ENCODE measurements around the gene COLEC11. TPM values are rescaled to one million over a fixed set of nuclear protein-coding genes. Genes with fewer than 3 reads are reported as not detected.
A peak's percentile ranks its signal among the peaks of the same experiment; 100 is the strongest.

Gene COLEC11
- total and polyA plus RNA-seq, 2 of the 13 experiments (the other 11 are each of a cell fraction or from before 2014, with no cell fraction given): 1.5 to 3.0 TPM

DNA sequence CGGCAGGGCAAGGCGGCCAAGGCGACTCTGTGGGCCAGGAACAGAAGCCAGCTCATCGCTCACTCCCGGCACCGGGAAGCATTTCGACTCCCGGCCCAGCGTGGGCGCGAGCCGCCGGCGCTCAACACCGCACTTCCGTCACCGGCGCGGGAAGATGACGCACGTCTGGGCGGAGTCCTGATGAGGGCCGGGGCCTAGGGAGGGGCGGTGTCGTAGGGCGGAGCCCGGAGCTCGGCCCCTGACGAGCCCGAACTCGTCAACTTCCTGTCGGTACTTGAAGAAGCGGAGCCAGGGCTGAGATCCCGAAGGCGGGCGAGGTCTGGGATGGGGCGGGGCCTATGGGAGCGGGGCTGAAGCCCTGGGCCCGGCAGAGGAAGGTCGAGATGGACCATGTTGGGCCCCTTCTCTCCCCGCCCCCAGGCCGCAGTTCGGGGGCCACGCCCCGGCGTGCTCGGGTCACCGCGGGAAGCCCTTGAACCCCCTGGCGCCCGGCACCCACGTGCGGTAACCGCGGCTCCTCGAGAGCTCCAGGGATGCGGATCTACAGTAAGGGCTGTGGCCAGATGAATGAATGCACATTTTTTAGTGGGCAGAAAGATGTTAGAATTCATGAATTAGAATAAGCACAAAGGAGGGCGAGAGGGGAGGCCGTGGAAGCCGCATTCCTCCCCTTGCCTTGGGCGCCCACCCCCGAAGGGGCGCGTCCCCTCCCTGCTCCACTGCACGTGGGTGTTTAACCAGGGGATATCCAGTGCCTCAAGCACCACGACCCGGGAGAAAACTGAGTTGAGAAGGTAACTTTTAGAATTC lies 36.5 kb upstream of the COLEC11 start, which contains the start of gene RNASEH1 (continued):
- TF ChIP-seq, protein P1, sequence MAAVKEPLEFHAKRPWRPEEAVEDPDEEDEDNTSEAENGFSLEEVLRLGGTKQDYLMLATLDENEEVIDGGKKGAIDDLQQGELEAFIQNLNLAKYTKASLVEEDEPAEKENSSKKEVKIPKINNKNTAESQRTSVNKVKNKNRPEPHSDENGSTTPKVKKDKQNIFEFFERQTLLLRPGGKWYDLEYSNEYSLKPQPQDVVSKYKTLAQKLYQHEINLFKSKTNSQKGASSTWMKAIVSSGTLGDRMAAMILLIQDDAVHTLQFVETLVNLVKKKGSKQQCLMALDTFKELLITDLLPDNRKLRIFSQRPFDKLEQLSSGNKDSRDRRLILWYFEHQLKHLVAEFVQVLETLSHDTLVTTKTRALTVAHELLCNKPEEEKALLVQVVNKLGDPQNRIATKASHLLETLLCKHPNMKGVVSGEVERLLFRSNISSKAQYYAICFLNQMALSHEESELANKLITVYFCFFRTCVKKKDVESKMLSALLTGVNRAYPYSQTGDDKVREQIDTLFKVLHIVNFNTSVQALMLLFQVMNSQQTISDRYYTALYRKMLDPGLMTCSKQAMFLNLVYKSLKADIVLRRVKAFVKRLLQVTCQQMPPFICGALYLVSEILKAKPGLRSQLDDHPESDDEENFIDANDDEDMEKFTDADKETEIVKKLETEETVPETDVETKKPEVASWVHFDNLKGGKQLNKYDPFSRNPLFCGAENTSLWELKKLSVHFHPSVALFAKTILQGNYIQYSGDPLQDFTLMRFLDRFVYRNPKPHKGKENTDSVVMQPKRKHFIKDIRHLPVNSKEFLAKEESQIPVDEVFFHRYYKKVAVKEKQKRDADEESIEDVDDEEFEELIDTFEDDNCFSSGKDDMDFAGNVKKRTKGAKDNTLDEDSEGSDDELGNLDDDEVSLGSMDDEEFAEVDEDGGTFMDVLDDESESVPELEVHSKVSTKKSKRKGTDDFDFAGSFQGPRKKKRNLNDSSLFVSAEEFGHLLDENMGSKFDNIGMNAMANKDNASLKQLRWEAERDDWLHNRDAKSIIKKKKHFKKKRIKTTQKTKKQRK (IDR thresholded peaks at IDR 0.05; ENCODE audit: low read length): no peak
- TF ChIP-seq REXO4 (CRISPR knock-in tag; IDR thresholded peaks at IDR 0.05; ENCODE audit: borderline replicate concordance): peak; percentile 91
- TF ChIP-seq MEF2D (CRISPR knock-in tag; IDR thresholded peaks at IDR 0.05): peak; percentile 98
- TF ChIP-seq TAF1 (CRISPR knock-in tag; IDR thresholded peaks at IDR 0.05): peak; percentile 87
- peak; percentile 47; the same call in 1 of the 2 replicates for TF ChIP-seq MAFG (CRISPR knock-in tag; IDR thresholded peaks at IDR 0.05)
- TF ChIP-seq NCOA5 (CRISPR knock-in tag; IDR thresholded peaks at IDR 0.05): no peak
- TF ChIP-seq CEBPG (CRISPR knock-in tag; IDR thresholded peaks at IDR 0.05): no peak
- TF ChIP-seq, protein P2, sequence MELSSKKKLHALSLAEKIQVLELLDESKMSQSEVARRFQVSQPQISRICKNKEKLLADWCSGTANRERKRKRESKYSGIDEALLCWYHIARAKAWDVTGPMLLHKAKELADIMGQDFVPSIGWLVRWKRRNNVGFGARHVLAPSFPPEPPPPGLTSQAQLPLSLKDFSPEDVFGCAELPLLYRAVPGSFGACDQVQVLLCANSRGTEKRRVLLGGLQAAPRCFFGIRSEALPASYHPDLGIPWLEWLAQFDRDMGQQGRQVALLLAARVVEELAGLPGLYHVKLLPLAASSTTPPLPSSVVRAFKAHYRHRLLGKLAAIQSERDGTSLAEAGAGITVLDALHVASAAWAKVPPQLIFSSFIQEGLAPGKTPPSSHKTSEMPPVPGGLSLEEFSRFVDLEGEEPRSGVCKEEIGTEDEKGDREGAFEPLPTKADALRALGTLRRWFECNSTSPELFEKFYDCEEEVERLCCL (CRISPR knock-in tag; IDR thresholded peaks at IDR 0.05; ENCODE audit: borderline replicate concordance): peak; percentile 97; the same call in 1 of the 2 replicates
- TF ChIP-seq, protein P3, sequence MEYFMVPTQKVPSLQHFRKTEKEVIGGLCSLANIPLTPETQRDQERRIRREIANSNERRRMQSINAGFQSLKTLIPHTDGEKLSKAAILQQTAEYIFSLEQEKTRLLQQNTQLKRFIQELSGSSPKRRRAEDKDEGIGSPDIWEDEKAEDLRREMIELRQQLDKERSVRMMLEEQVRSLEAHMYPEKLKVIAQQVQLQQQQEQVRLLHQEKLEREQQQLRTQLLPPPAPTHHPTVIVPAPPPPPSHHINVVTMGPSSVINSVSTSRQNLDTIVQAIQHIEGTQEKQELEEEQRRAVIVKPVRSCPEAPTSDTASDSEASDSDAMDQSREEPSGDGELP (IDR thresholded peaks at IDR 0.05; ENCODE audit: borderline replicate concordance, low read depth): peak; percentile 43; the same call in 1 of the 2 replicates
- TF ChIP-seq YEATS4 (CRISPR knock-in tag; IDR thresholded peaks at IDR 0.05; ENCODE audit: borderline replicate concordance): peak; percentile 99
- TF ChIP-seq ZSCAN31 (CRISPR knock-in tag; IDR thresholded peaks at IDR 0.05; ENCODE audit: low read depth): peak; percentile 77; the same call in 1 of the 2 replicates
- no peak; the same call in 1 of the 2 replicates for TF ChIP-seq ZNF235 (CRISPR knock-in tag; IDR thresholded peaks at IDR 0.05; ENCODE audit: borderline replicate concordance)
- TF ChIP-seq, protein P4, sequence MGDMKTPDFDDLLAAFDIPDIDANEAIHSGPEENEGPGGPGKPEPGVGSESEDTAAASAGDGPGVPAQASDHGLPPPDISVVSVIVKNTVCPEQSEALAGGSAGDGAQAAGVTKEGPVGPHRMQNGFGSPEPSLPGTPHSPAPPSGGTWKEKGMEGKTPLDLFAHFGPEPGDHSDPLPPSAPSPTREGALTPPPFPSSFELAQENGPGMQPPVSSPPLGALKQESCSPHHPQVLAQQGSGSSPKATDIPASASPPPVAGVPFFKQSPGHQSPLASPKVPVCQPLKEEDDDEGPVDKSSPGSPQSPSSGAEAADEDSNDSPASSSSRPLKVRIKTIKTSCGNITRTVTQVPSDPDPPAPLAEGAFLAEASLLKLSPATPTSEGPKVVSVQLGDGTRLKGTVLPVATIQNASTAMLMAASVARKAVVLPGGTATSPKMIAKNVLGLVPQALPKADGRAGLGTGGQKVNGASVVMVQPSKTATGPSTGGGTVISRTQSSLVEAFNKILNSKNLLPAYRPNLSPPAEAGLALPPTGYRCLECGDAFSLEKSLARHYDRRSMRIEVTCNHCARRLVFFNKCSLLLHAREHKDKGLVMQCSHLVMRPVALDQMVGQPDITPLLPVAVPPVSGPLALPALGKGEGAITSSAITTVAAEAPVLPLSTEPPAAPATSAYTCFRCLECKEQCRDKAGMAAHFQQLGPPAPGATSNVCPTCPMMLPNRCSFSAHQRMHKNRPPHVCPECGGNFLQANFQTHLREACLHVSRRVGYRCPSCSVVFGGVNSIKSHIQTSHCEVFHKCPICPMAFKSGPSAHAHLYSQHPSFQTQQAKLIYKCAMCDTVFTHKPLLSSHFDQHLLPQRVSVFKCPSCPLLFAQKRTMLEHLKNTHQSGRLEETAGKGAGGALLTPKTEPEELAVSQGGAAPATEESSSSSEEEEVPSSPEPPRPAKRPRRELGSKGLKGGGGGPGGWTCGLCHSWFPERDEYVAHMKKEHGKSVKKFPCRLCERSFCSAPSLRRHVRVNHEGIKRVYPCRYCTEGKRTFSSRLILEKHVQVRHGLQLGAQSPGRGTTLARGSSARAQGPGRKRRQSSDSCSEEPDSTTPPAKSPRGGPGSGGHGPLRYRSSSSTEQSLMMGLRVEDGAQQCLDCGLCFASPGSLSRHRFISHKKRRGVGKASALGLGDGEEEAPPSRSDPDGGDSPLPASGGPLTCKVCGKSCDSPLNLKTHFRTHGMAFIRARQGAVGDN (CRISPR knock-in tag; IDR thresholded peaks at IDR 0.05): peak; percentile 100
- TF ChIP-seq ZNF724P (CRISPR knock-in tag; IDR thresholded peaks at IDR 0.05; ENCODE audit: borderline replicate concordance): peak; percentile 89
- peak; percentile 68 for TF ChIP-seq HNF4A (CRISPR knock-in tag; IDR thresholded peaks at IDR 0.05)
- peak; percentile 87; the same call in 1 of the 2 replicates for TF ChIP-seq MTF2 (CRISPR knock-in tag; IDR thresholded peaks at IDR 0.05; ENCODE audit: borderline replicate concordance)
- peak; percentile 78; the same call in 1 of the 2 replicates for TF ChIP-seq ZNF589 (CRISPR knock-in tag; conservative IDR thresholded peaks at IDR 0.05)
- peak; percentile 90; the same call in 1 of the 2 replicates for TF ChIP-seq ZNF841 (CRISPR knock-in tag; IDR thresholded peaks at IDR 0.05; ENCODE audit: borderline replicate concordance)
- no peak for TF ChIP-seq RFXANK (CRISPR knock-in tag; IDR thresholded peaks at IDR 0.05)
